Measurements from ENCODE around the gene ATP5MG. TPM values are rescaled to one million over a fixed set of nuclear protein-coding genes. Genes with fewer than 3 reads are reported as not detected.

Gene ATP5MG
- polyA plus RNA-seq, 1 donor (not counting 4 experiments of a cell fraction or from before 2014, with no cell fraction given): 463 TPM

GRCh38 chr11:118449316-118449918 lies 48.0 kb downstream of the ATP5MG start:
- dilution Hi-C loops (cut with MboI; ENCODE audit: extremely low pct_ligation_motif_present, low sequenced_read_pairs): no loop called here
- H3K79me2 ChIP-seq (ENCODE audit: control insufficient read depth, insufficient read depth, low read length): peaks cover 77% of the 10 kb centered on the region
- no peaks in the 10 kb centered on the region for H4K20me1 ChIP-seq (ENCODE audit: control insufficient read depth, extremely low read depth, insufficient read depth, low read length)
- H3K36me3 ChIP-seq (ENCODE audit: control insufficient read depth in 2 of 2, extremely low read depth in 1 of 2, insufficient read depth in 2 of 2, low read length in 2 of 2): peaks cover 0 to 3% of the 10 kb centered on the region in 2 experiments
- H3K4me1 ChIP-seq (ENCODE audit: control insufficient read depth, extremely low read depth, insufficient read depth, low read length): peaks cover 7% of the 10 kb centered on the region
- H3K27me3 ChIP-seq (ENCODE audit: control insufficient read depth, extremely low read depth, insufficient read depth, low read length): no peaks in the 10 kb centered on the region
- DNase-seq (ENCODE audit: low read depth, low spot score) (no peak), FAIRE-seq (no peak)
- no peak overlapping the region for H2AFZ ChIP-seq (ENCODE audit: control insufficient read depth, low read length)
- no peak overlapping the region for H3K9ac ChIP-seq (ENCODE audit: control insufficient read depth, extremely low read depth, insufficient read depth, low read length)
- no peak overlapping the region for H3K4me2 ChIP-seq (ENCODE audit: control insufficient read depth, extremely low read depth, insufficient read depth, low read depth, low read length)
- H3K27ac ChIP-seq (ENCODE audit: control insufficient read depth, insufficient read depth, low read length): no peak overlapping the region
- no peak overlapping the region for H3K4me3 ChIP-seq (ENCODE audit: control insufficient read depth in 2 of 3, extremely low read depth in 1 of 3, insufficient read depth in 2 of 3, low read depth in 1 of 3, low read length in 3 of 3)
- TF ChIP-seq, protein P1, sequence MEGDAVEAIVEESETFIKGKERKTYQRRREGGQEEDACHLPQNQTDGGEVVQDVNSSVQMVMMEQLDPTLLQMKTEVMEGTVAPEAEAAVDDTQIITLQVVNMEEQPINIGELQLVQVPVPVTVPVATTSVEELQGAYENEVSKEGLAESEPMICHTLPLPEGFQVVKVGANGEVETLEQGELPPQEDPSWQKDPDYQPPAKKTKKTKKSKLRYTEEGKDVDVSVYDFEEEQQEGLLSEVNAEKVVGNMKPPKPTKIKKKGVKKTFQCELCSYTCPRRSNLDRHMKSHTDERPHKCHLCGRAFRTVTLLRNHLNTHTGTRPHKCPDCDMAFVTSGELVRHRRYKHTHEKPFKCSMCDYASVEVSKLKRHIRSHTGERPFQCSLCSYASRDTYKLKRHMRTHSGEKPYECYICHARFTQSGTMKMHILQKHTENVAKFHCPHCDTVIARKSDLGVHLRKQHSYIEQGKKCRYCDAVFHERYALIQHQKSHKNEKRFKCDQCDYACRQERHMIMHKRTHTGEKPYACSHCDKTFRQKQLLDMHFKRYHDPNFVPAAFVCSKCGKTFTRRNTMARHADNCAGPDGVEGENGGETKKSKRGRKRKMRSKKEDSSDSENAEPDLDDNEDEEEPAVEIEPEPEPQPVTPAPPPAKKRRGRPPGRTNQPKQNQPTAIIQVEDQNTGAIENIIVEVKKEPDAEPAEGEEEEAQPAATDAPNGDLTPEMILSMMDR (optimal IDR thresholded peaks at IDR 0.05 in 1 of 3, IDR thresholded peaks at IDR 0.05 in 1 of 3, conservative IDR thresholded peaks at IDR 0.05 in 1 of 3; ENCODE audit: extremely low read depth in 1 of 3, insufficient read depth in 2 of 3, low read length in 3 of 3): no peak
- no peak for TF ChIP-seq EZH2 (IDR thresholded peaks at IDR 0.05; ENCODE audit: low read length)
- H3K9me3 ChIP-seq (ENCODE audit: control insufficient read depth, low read depth, low read length): no peaks in the 10 kb centered on the region
- H3K9me1 ChIP-seq (ENCODE audit: control insufficient read depth, extremely low read depth, insufficient read depth, low read length): peaks cover 6% of the 10 kb centered on the region

DNA sequence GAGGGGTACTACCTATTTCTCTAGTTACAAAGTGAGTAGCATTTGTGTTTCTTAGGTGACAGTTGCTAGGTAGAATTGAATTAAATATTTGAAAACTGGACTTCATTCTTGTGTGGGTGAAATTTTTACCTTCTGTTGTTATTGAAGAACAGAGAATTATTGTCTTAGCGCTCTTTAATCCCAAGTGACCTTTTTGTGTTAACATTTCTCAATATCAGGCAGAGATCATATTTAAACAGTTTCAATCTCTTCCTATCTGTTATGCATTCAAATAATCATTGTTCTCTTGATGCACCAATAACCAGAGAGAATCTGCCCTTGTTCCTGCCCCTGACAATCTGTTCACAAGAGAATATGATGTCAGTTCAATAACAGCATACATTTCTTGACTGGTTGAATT lies 49.0 kb downstream of the ATP5MG start:
- no peak for TF ChIP-seq EZH2 (IDR thresholded peaks at IDR 0.05; ENCODE audit: low read length)
- TF ChIP-seq, protein P1 (optimal IDR thresholded peaks at IDR 0.05 in 1 of 3, IDR thresholded peaks at IDR 0.05 in 1 of 3, conservative IDR thresholded peaks at IDR 0.05 in 1 of 3; ENCODE audit: extremely low read depth in 1 of 3, insufficient read depth in 2 of 3, low read length in 3 of 3): no peak
- no peak overlapping the region for H3K4me3 ChIP-seq (ENCODE audit: control insufficient read depth in 2 of 3, extremely low read depth in 1 of 3, insufficient read depth in 2 of 3, low read depth in 1 of 3, low read length in 3 of 3)
- H3K4me1 ChIP-seq (ENCODE audit: control insufficient read depth, extremely low read depth, insufficient read depth, low read length): peaks cover 7% of the 10 kb centered on the region
- DNase-seq (ENCODE audit: low read depth, low spot score) (no peak), FAIRE-seq (no peak)
- peaks cover 71% of the 10 kb centered on the region for H3K79me2 ChIP-seq (ENCODE audit: control insufficient read depth, insufficient read depth, low read length)
- H3K27ac ChIP-seq (ENCODE audit: control insufficient read depth, insufficient read depth, low read length): no peak overlapping the region
- dilution Hi-C loops (cut with MboI; ENCODE audit: extremely low pct_ligation_motif_present, low sequenced_read_pairs): no loop called here
- peaks cover 0 to 5% of the 10 kb centered on the region in 2 experiments for H3K36me3 ChIP-seq (ENCODE audit: control insufficient read depth in 2 of 2, extremely low read depth in 1 of 2, insufficient read depth in 2 of 2, low read length in 2 of 2)
- no peaks in the 10 kb centered on the region for H3K27me3 ChIP-seq (ENCODE audit: control insufficient read depth, extremely low read depth, insufficient read depth, low read length)
- peaks cover 6% of the 10 kb centered on the region for H3K9me1 ChIP-seq (ENCODE audit: control insufficient read depth, extremely low read depth, insufficient read depth, low read length)
- H4K20me1 ChIP-seq (ENCODE audit: control insufficient read depth, extremely low read depth, insufficient read depth, low read length): no peaks in the 10 kb centered on the region
- no peaks in the 10 kb centered on the region for H3K9me3 ChIP-seq (ENCODE audit: control insufficient read depth, low read depth, low read length)
- no peak overlapping the region for H2AFZ ChIP-seq (ENCODE audit: control insufficient read depth, low read length)
- H3K9ac ChIP-seq (ENCODE audit: control insufficient read depth, extremely low read depth, insufficient read depth, low read length): no peak overlapping the region
- H3K4me2 ChIP-seq (ENCODE audit: control insufficient read depth, extremely low read depth, insufficient read depth, low read depth, low read length): no peak overlapping the region

Other genes with a start within 250 kb of the ATP5MG start
- 6.3 to 10.8 TPM (median 7.7 TPM) in 3 replicates for gene SCN4B, start 248.8 kb upstream of the ATP5MG start, polyA plus RNA-seq
- gene SCN2B, start 225.0 kb upstream of the ATP5MG start, polyA plus RNA-seq: 0.48 to 0.59 TPM (median 0.56 TPM) in 3 replicates
- 0.01 TPM in 1 of 3 replicates, not detected in the others for gene JAML, start 176.6 kb upstream of the ATP5MG start, polyA plus RNA-seq
- gene MPZL3, start 149.2 kb upstream of the ATP5MG start, polyA plus RNA-seq: 6.3 to 7.9 TPM (median 6.5 TPM) in 3 replicates
- gene MPZL2, start 137.3 kb upstream of the ATP5MG start, polyA plus RNA-seq: 98.4 to 237 TPM (median 225 TPM) in 3 replicates
- gene CD3E, start 96.9 kb upstream of the ATP5MG start, polyA plus RNA-seq: 0.06 TPM in 1 of 3 replicates, not detected in the others
- gene CD3D, start 58.9 kb upstream of the ATP5MG start, polyA plus RNA-seq: not detected in 3 replicates
- not detected in 3 replicates for gene CD3G, start 57.3 kb upstream of the ATP5MG start, polyA plus RNA-seq
- gene UBE4A, start 42.0 kb upstream of the ATP5MG start, polyA plus RNA-seq: 11.9 to 19.5 TPM (median 14.8 TPM) in 3 replicates
- 7.6 to 14.5 TPM (median 11.7 TPM) in 3 replicates for gene KMT2A, start 34.9 kb downstream of the ATP5MG start, polyA plus RNA-seq
- 0.12 TPM in 1 of 3 replicates, not detected in the others for gene TTC36, start 125.9 kb downstream of the ATP5MG start, polyA plus RNA-seq
- gene TMEM25, start 129.6 kb downstream of the ATP5MG start, polyA plus RNA-seq: 12.9 to 21.1 TPM (median 17.4 TPM) in 3 replicates
- gene IFT46, start 164.3 kb downstream of the ATP5MG start, polyA plus RNA-seq: 31.2 to 34.9 TPM (median 32.9 TPM) in 3 replicates
- 121 to 216 TPM (median 150 TPM) in 3 replicates for gene ARCN1, start 170.8 kb downstream of the ATP5MG start, polyA plus RNA-seq
- gene PHLDB1, start 206.0 kb downstream of the ATP5MG start, polyA plus RNA-seq: 35.0 to 46.8 TPM (median 38.4 TPM) in 3 replicates